Loucy (cell line): Measurements from ENCODE around the gene PRH2.
A peak's percentile ranks its signal among the peaks of the same experiment; 100 is the strongest.

Experiments
- H2AFZ ChIP-seq: fragments of 200-600 bp; sonication (generic); 2 replicates; pipeline ENCODE4 v1.6.0; 2016; ENCODE audit warnings: antibody characterized with exemption, mild to moderate bottlenecking, low read length, moderate library complexity
- H3F3A ChIP-seq: fragments of 200-600 bp; 2 replicates; pipeline ENCODE4 v1.6.0; 2016; ENCODE audit warnings: antibody characterized with exemption, low read depth, mild to moderate bottlenecking
- H3K27me3 ChIP-seq: fragments of 200-600 bp; sonication (generic); 2 replicates; pipeline ENCODE4 v1.6.1; 2014; ENCODE audit warnings: low read length, mild to moderate bottlenecking; ENCODE audit not compliant: insufficient read depth, poor library complexity, severe bottlenecking
- H3K36me3 ChIP-seq: fragments of 200-600 bp; sonication (generic); 2 replicates; pipeline ENCODE4 v1.6.1; 2016; ENCODE audit warnings: low read length; ENCODE audit not compliant: insufficient read depth
- H3K4me1 ChIP-seq: fragments of 200-600 bp; sonication (generic); 2 replicates; pipeline ENCODE4 v1.5.1; 2014; ENCODE audit warnings: low read length, mild to moderate bottlenecking; ENCODE audit not compliant: insufficient read depth, poor library complexity, severe bottlenecking
- H3K4me2 ChIP-seq: fragments of 200-600 bp; sonication (generic); 2 replicates; pipeline ENCODE4 v1.6.0; 2014; ENCODE audit warnings: antibody characterized with exemption, low read length, low read depth, mild to moderate bottlenecking; ENCODE audit not compliant: poor library complexity, severe bottlenecking
- H3K4me3 ChIP-seq: fragments of 200-600 bp; sonication (generic); 2 replicates; pipeline ENCODE4 v1.5.1; 2014; ENCODE audit warnings: low read length, mild to moderate bottlenecking, mixed read lengths; ENCODE audit not compliant: poor library complexity, severe bottlenecking
- H3K79me2 ChIP-seq: fragments of 200-600 bp; sonication (generic); 2 replicates; pipeline ENCODE4 v1.6.1; 2014; ENCODE audit warnings: low read length; ENCODE audit not compliant: insufficient read depth
- H3K9ac ChIP-seq: fragments of 200-600 bp; sonication (generic); 2 replicates; pipeline ENCODE4 v1.6.0; 2014; ENCODE audit warnings: mild to moderate bottlenecking, low read depth, low read length, moderate library complexity; ENCODE audit not compliant: poor library complexity, severe bottlenecking
- H3K9me2 ChIP-seq: fragments of 200-600 bp; sonication (generic); replicated peaks from 2 replicates; pipeline ENCODE4 v1.6.1; 2016; ENCODE audit warnings: low read depth, low read length, mixed read lengths
- H3K9me3 ChIP-seq: fragments of 200-600 bp; sonication (generic); 2 replicates; pipeline ENCODE4 v1.6.1; 2014; ENCODE audit warnings: mild to moderate bottlenecking, antibody characterized with exemption, low read length, low read depth; ENCODE audit not compliant: insufficient read depth
- H4K20me1 ChIP-seq: fragments of 200-600 bp; sonication (generic); 2 replicates; pipeline ENCODE4 v1.6.0; 2014; ENCODE audit warnings: antibody characterized with exemption, low read length, mild to moderate bottlenecking; ENCODE audit not compliant: insufficient read depth, poor library complexity, severe bottlenecking
- EZH2phosphoT487 ChIP-seq: fragments of 200-600 bp; IDR thresholded peaks from 2 replicates; pipeline ENCODE4 v1.6.1; 2018; ENCODE audit warnings: antibody characterized with exemption, mild to moderate bottlenecking, moderate library complexity, borderline replicate concordance
- TF ChIP-seq, protein P1 (sequence below): fragments of 200-600 bp; sonication (generic); conservative IDR thresholded peaks from 2 replicates; pipeline ENCODE4 v1.5.1; 2014; ENCODE audit warnings: mild to moderate bottlenecking, antibody characterized with exemption, low read length

PRH2 gene

DNA sequence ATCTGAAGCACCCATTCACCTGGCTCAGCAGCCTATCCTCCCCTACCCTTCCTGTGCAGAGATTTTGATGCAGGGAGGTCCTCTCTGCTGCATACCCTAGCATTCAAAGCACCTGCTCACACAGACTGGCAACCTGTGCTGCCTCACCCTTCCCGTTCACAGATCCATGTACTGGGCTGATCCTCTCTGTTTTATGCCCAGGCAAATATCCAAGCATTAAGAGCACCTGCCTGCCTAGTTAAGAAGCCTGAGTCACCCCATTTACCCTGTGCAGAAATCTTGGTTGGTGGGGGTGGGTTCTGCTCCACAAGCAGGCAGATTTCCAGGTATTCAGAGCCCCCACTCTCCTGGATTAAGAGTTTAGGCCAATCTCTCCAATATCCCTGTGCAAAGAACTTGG is 28.1 kb upstream of the PRH2 start:
- Histone ChIP-seq H3K79me2 (no peaks in the 10 kb centered on the region), H3K4me3 (no peak overlapping the region), H3K9ac (no peak overlapping the region), H4K20me1 (no peaks in the 10 kb centered on the region), H3K9me3 (no peaks in the 10 kb centered on the region), H3F3A (no peaks in the 10 kb centered on the region), H2AFZ (no peak overlapping the region), H3K4me2 (no peak overlapping the region), H3K27me3 (no peaks in the 10 kb centered on the region), H3K4me1 (no peaks in the 10 kb centered on the region), H3K9me2 (no peaks in the 10 kb centered on the region), H3K36me3 (no peaks in the 10 kb centered on the region)
- TF ChIP-seq EZH2phosphoT487: no peak
- TF ChIP-seq, protein P1, sequence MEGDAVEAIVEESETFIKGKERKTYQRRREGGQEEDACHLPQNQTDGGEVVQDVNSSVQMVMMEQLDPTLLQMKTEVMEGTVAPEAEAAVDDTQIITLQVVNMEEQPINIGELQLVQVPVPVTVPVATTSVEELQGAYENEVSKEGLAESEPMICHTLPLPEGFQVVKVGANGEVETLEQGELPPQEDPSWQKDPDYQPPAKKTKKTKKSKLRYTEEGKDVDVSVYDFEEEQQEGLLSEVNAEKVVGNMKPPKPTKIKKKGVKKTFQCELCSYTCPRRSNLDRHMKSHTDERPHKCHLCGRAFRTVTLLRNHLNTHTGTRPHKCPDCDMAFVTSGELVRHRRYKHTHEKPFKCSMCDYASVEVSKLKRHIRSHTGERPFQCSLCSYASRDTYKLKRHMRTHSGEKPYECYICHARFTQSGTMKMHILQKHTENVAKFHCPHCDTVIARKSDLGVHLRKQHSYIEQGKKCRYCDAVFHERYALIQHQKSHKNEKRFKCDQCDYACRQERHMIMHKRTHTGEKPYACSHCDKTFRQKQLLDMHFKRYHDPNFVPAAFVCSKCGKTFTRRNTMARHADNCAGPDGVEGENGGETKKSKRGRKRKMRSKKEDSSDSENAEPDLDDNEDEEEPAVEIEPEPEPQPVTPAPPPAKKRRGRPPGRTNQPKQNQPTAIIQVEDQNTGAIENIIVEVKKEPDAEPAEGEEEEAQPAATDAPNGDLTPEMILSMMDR: no peak

DNA sequence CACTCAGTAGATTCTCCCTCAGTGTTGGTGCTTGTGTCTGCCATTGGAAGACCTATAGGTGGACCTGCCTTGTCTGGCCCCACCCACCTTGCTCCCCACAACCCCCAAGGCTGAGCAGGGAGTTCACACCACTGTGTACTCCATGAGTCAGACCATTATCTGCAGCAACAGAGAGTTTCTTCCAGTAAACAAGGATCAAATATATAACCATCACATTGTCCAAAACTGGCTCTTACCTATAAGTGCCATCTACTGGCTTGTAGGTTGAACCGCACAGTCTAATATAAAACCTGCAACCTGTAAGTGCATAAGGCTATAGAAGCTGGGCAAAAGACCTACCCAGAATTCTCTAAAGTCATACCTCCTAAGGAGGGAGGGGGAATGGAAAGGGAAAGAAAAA is 27.6 kb upstream of the PRH2 start:
- no peaks in the 10 kb centered on the region for H3K27me3 ChIP-seq
- H3K9me3 ChIP-seq: no peaks in the 10 kb centered on the region
- H3F3A ChIP-seq: no peaks in the 10 kb centered on the region
- H3K4me1 ChIP-seq: no peaks in the 10 kb centered on the region
- no peaks in the 10 kb centered on the region for H3K36me3 ChIP-seq
- no peaks in the 10 kb centered on the region for H3K79me2 ChIP-seq
- H3K4me2 ChIP-seq: no peak overlapping the region
- H3K9ac ChIP-seq: no peak overlapping the region
- no peaks in the 10 kb centered on the region for H3K9me2 ChIP-seq
- TF ChIP-seq, protein P1: peak; percentile 33; the same call in 1 of the 2 replicates
- TF ChIP-seq EZH2phosphoT487: no peak
- no peak overlapping the region for H3K4me3 ChIP-seq
- no peak overlapping the region for H2AFZ ChIP-seq
- no peaks in the 10 kb centered on the region for H4K20me1 ChIP-seq

DNA sequence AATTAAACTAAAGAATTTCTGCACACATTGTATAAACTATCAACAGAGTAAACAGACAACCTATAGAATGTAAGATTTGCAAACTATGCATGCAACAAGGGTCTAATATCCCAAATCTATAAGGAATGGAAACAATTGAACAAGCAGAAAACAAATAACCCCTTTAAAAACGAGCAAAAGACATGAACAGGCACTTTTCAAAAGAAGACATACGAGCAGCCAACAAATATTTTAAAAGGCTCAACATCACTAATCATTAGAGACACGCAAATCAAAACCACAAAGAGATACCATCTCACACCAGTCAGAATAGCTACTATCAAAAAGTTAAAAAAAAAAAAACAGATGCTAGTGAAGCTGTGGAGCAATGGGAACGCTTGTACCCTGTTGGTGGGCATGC is 24.4 kb upstream of the PRH2 start:
- Histone ChIP-seq H3K36me3 (no peaks in the 10 kb centered on the region), H3K9ac (no peak overlapping the region), H3K27me3 (no peaks in the 10 kb centered on the region), H3F3A (no peaks in the 10 kb centered on the region), H3K4me3 (no peak overlapping the region), H3K4me1 (no peaks in the 10 kb centered on the region), H3K79me2 (no peaks in the 10 kb centered on the region), H2AFZ (no peak overlapping the region), H4K20me1 (no peaks in the 10 kb centered on the region), H3K9me2 (no peaks in the 10 kb centered on the region), H3K4me2 (no peak overlapping the region), H3K9me3 (no peaks in the 10 kb centered on the region)
- TF ChIP-seq, protein P1: no peak
- no peak for TF ChIP-seq EZH2phosphoT487
